MM.1S (cell line): Measurements from ENCODE around the gene TBPL2.

ENCODE experiments used
- DNase-seq: peaks from one replicate; pipeline ENCODE4 v3.0.0-alpha.2; 2015
- H2AFZ ChIP-seq: fragments of 300-600 bp; sonication (generic); 2 replicates; pipeline ENCODE4 v1.6.0; 2016; ENCODE audit warnings: antibody characterized with exemption, low read length
- H3F3A ChIP-seq: fragments of 300-600 bp; sonication (generic); 2 replicates; pipeline ENCODE4 v1.6.1; 2016; ENCODE audit warnings: mild to moderate bottlenecking, antibody characterized with exemption, low read length, moderate library complexity, mixed read lengths; ENCODE audit not compliant: insufficient read depth
- H3K27ac ChIP-seq: fragments of 300-600 bp; sonication (generic); 2 replicates; pipeline ENCODE4 v1.5.1; 2016; ENCODE audit warnings: mild to moderate bottlenecking, low read length
- H3K27me3 ChIP-seq: fragments of 300-600 bp; sonication (generic); replicated peaks from 2 replicates; pipeline ENCODE4 v1.6.0; 2016; ENCODE audit warnings: low read length; ENCODE audit not compliant: insufficient read depth
- H3K36me3 ChIP-seq: fragments of 300-600 bp; sonication (generic); replicated peaks from 2 replicates; pipeline ENCODE4 v1.6.1; 2016; ENCODE audit warnings: mild to moderate bottlenecking, low read length, mixed read lengths; ENCODE audit not compliant: insufficient read depth
- H3K4me1 ChIP-seq: fragments of 300-600 bp; sonication (generic); 2 replicates; pipeline ENCODE4 v1.6.1; 2016; ENCODE audit warnings: low read length, mixed read lengths
- H3K4me2 ChIP-seq: fragments of 300-600 bp; sonication (generic); 2 replicates; pipeline ENCODE4 v1.6.0; 2016; ENCODE audit warnings: low read depth, low read length
- H3K4me3 ChIP-seq: fragments of 300-600 bp; sonication (generic); 2 replicates; pipeline ENCODE4 v1.5.1; 2016; ENCODE audit warnings: low read length, mixed read lengths
- H3K79me2 ChIP-seq: fragments of 300-600 bp; sonication (generic); 2 replicates; pipeline ENCODE4 v1.6.1; 2016; ENCODE audit warnings: mixed run types, low read length, mixed read lengths
- H3K9ac ChIP-seq: fragments of 300-600 bp; sonication (generic); 2 replicates; pipeline ENCODE4 v1.6.1; 2016; ENCODE audit warnings: low read length, mixed read lengths
- H3K9me2 ChIP-seq: fragments of 300-600 bp; sonication (generic); replicated peaks from 2 replicates; pipeline ENCODE4 v1.6.1; 2016; ENCODE audit warnings: mild to moderate bottlenecking, low read length, mixed read lengths; ENCODE audit not compliant: insufficient read depth
- H3K9me3 ChIP-seq: fragments of 300-600 bp; sonication (generic); replicated peaks from 2 replicates; pipeline ENCODE4 v1.6.1; 2016; ENCODE audit warnings: mild to moderate bottlenecking, low read length, mixed read lengths; ENCODE audit not compliant: insufficient read depth
- H4K20me1 ChIP-seq: fragments of 300-600 bp; sonication (generic); 2 replicates; pipeline ENCODE4 v1.6.1; 2016; ENCODE audit warnings: mild to moderate bottlenecking, low read length, moderate library complexity, mixed read lengths; ENCODE audit not compliant: insufficient read depth
- EZH2 ChIP-seq: fragments of 300-600 bp; sonication (generic); optimal IDR thresholded peaks from 2 replicates; pipeline ENCODE3; 2017; ENCODE audit warnings: low read depth, mild to moderate bottlenecking, antibody characterized with exemption, low read length, mixed read lengths
- EZH2phosphoT487 ChIP-seq: fragments of 300-600 bp; sonication (generic); IDR thresholded peaks from 2 replicates; pipeline ENCODE4 v1.6.1; 2018; ENCODE audit warnings: antibody characterized with exemption, low read length
- TF ChIP-seq, protein P1 (sequence below): fragments of 300-600 bp; sonication (generic); IDR thresholded peaks from 2 replicates; pipeline ENCODE4 v1.5.1; 2016; ENCODE audit warnings: antibody characterized with exemption, low read length, mixed read lengths

The TBPL2 gene

DNA sequence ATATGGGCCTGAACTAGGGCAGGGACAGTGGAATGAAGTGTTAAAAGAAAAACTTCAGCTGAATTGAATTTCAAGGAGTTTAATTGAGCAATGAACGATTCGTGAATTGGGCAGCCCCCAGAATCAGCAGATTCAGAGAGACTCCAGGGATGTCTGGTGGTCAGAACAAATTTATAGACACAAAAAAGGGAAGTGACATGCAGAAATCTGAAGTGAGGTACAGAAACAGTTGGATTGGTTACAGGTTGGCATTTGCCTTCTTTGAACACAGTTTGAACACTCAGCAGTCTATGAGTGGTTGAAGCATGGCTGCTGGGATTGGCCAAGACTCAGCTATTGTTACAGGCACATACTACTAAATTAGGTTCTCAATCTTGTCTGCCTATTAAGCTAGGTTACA is 9.7 kb upstream of the TBPL2 start:
- TF ChIP-seq EZH2 (no peak), EZH2phosphoT487 (no peak)
- TF ChIP-seq, protein P1, sequence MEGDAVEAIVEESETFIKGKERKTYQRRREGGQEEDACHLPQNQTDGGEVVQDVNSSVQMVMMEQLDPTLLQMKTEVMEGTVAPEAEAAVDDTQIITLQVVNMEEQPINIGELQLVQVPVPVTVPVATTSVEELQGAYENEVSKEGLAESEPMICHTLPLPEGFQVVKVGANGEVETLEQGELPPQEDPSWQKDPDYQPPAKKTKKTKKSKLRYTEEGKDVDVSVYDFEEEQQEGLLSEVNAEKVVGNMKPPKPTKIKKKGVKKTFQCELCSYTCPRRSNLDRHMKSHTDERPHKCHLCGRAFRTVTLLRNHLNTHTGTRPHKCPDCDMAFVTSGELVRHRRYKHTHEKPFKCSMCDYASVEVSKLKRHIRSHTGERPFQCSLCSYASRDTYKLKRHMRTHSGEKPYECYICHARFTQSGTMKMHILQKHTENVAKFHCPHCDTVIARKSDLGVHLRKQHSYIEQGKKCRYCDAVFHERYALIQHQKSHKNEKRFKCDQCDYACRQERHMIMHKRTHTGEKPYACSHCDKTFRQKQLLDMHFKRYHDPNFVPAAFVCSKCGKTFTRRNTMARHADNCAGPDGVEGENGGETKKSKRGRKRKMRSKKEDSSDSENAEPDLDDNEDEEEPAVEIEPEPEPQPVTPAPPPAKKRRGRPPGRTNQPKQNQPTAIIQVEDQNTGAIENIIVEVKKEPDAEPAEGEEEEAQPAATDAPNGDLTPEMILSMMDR, result no peak

DNA sequence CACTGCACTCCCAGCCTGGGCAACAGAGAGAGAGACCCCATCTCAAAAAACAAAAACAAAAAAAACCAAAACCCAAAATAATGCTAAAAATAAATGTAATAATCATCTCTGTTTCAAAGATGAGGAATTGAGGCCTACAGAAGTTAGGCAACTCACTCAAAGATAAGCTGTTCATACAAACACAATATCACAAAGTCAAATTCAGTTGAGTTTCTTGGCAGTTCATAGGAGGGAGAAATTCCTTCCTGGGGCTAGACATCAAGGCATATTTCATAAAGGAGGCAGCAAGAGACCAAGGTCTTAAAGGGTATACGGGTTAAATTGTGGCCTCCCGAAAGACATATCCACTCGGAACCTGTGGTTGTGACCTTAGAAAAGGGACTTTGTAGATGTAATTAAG is 8.7 kb upstream of the TBPL2 start:
- H3K4me3 ChIP-seq, result no peak overlapping the region
- H3K27ac ChIP-seq, result no peak overlapping the region
- H3F3A ChIP-seq, result no peaks in the 10 kb centered on the region
- H3K79me2 ChIP-seq, result no peaks in the 10 kb centered on the region
- H3K27me3 ChIP-seq, result no peaks in the 10 kb centered on the region
- H3K4me1 ChIP-seq, result no peaks in the 10 kb centered on the region
- no peak overlapping the region for H3K4me2 ChIP-seq
- H2AFZ ChIP-seq, result no peak overlapping the region
- no peaks in the 10 kb centered on the region for H4K20me1 ChIP-seq
- no peak overlapping the region for H3K9ac ChIP-seq
- DNase-seq, result no peak
- no peaks in the 10 kb centered on the region for H3K9me3 ChIP-seq
- H3K9me2 ChIP-seq, result no peaks in the 10 kb centered on the region
- no peaks in the 10 kb centered on the region for H3K36me3 ChIP-seq
- TF ChIP-seq, protein P1, result no peak
- TF ChIP-seq EZH2phosphoT487, result no peak
- TF ChIP-seq EZH2, result no peak

More for the DNA sequence above, 9.7 kb upstream of the TBPL2 start:
- H3K9ac ChIP-seq, result no peak overlapping the region
- no peaks in the 10 kb centered on the region for H3K79me2 ChIP-seq
- H3K4me1 ChIP-seq, result no peaks in the 10 kb centered on the region
- H3F3A ChIP-seq, result no peaks in the 10 kb centered on the region
- no peak overlapping the region for H2AFZ ChIP-seq
- no peak overlapping the region for H3K27ac ChIP-seq
- no peaks in the 10 kb centered on the region for H3K9me3 ChIP-seq
- no peaks in the 10 kb centered on the region for H3K27me3 ChIP-seq
- no peak for DNase-seq
- no peaks in the 10 kb centered on the region for H3K36me3 ChIP-seq
- no peaks in the 10 kb centered on the region for H4K20me1 ChIP-seq
- no peak overlapping the region for H3K4me3 ChIP-seq
- H3K9me2 ChIP-seq, result no peaks in the 10 kb centered on the region
- H3K4me2 ChIP-seq, result no peak overlapping the region

DNA sequence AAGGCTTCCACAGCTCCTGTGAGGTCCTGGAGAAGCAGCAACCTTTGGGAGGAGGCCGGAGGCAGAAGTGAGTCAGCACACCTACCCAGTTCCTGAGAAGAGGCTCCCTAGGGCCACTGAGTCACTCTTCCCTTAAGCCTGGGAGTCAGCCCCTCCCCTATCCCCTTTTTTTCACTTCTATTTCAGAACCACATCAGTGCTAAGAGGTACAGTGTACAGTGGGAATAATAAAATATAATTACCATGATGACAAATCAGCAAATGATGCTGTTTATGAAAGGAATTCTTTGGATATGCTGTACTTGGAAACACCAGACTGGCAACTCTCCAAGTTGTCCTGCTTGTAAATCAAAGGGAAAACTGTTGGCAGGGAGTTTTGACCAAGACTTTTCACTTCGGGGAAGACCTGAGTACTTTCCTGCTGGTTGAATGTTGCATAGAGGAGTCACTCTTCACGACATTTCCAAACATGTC is 7.8 kb upstream of the TBPL2 start:
- no peaks in the 10 kb centered on the region for H3K9me2 ChIP-seq
- H3K36me3 ChIP-seq, result no peaks in the 10 kb centered on the region
- H3K27ac ChIP-seq, result no peak overlapping the region
- no peaks in the 10 kb centered on the region for H3K4me1 ChIP-seq
- H3K4me2 ChIP-seq, result no peak overlapping the region
- H3K9me3 ChIP-seq, result no peaks in the 10 kb centered on the region
- no peaks in the 10 kb centered on the region for H3K79me2 ChIP-seq
- no peaks in the 10 kb centered on the region for H3F3A ChIP-seq
- TF ChIP-seq EZH2phosphoT487, result no peak
- no peaks in the 10 kb centered on the region for H4K20me1 ChIP-seq
- H3K4me3 ChIP-seq, result no peak overlapping the region
- DNase-seq, result no peak
- no peak overlapping the region for H3K9ac ChIP-seq
- no peak overlapping the region for H2AFZ ChIP-seq
- H3K27me3 ChIP-seq, result no peaks in the 10 kb centered on the region

DNA sequence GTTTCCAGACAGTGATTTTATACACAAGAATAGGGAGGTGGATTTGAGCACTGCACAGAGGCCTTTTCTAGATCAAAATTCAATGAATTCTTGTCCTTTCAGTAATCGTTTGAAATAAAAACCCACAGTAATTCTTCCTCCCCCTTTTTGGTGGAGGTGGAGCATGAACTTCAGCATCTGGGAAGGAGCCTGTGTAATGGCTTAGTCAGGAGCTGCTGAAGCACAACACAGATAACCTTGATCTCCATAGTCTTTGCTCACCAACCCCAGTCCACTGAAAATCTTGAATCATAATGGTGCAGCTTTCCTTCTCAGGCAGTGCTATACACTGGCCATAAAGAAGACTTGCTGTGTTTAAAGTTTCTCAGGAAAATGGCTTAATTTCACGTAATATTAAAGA is 6.4 kb upstream of the TBPL2 start:
- Histone ChIP-seq H3K27ac (no peak overlapping the region), H3K4me2 (no peak overlapping the region), H2AFZ (no peak overlapping the region)

More for the DNA sequence above, 6.4 kb upstream of the TBPL2 start:
- no peaks in the 10 kb centered on the region for H3K4me1 ChIP-seq
- H3K9ac ChIP-seq, result no peak overlapping the region
- no peaks in the 10 kb centered on the region for H4K20me1 ChIP-seq
- no peaks in the 10 kb centered on the region for H3F3A ChIP-seq
- H3K9me3 ChIP-seq, result no peaks in the 10 kb centered on the region
- H3K9me2 ChIP-seq, result no peaks in the 10 kb centered on the region
- TF ChIP-seq, protein P1, result no peak
- TF ChIP-seq EZH2phosphoT487, result no peak
- no peak for DNase-seq
- H3K27me3 ChIP-seq, result no peaks in the 10 kb centered on the region
- H3K36me3 ChIP-seq, result no peaks in the 10 kb centered on the region
- no peak overlapping the region for H3K4me3 ChIP-seq
- no peaks in the 10 kb centered on the region for H3K79me2 ChIP-seq
